SK-N-SH treated with all-trans-retinoic acid at 6 μM for 48 hours (cell line): ENCODE results near the gene UHRF1.

ENCODE experiments used
- ARNTL ChIP-seq: fragments of 450-650 bp; formaldehyde crosslinking; IDR thresholded peaks from 2 replicates; pipeline ENCODE4 v1.5.0; 2020; ENCODE audit warnings: low read depth, mild to moderate bottlenecking, moderate library complexity, borderline replicate concordance
- BACH2 ChIP-seq: fragments of 250-450 bp; sonication (Bioruptor Pico); IDR thresholded peaks from 2 replicates; pipeline ENCODE4 v1.9.0; 2021; ENCODE audit warnings: mild to moderate bottlenecking, borderline replicate concordance
- CREB5 ChIP-seq: fragments of 250-450 bp; sonication (Bioruptor Pico); IDR thresholded peaks from 2 replicates; pipeline ENCODE4 v1.5.1; 2020; ENCODE audit warnings: low read depth, mild to moderate bottlenecking, moderate library complexity
- CSRNP3 ChIP-seq: fragments of 250-450 bp; sonication (Bioruptor Pico); IDR thresholded peaks from 2 replicates; pipeline ENCODE4 v1.5.1; 2021; ENCODE audit warnings: mild to moderate bottlenecking, moderate library complexity
- GLIS3 ChIP-seq: fragments of 250-450 bp; sonication (Bioruptor Pico); IDR thresholded peaks from 2 replicates; pipeline ENCODE4 v1.5.0; 2020; ENCODE audit warnings: mild to moderate bottlenecking, moderate library complexity
- PATZ1 ChIP-seq: fragments of 250-450 bp; sonication (Bioruptor Pico); IDR thresholded peaks from 2 replicates; pipeline ENCODE4 v1.8.0; 2020; ENCODE audit warnings: mild to moderate bottlenecking, moderate library complexity, borderline replicate concordance
- POU6F1 ChIP-seq: fragments of 250-450 bp; sonication (Bioruptor Pico); IDR thresholded peaks from 2 replicates; pipeline ENCODE4 v1.8.0; 2021; ENCODE audit warnings: low read depth, mild to moderate bottlenecking, moderate library complexity, borderline replicate concordance
- PPARA ChIP-seq: fragments of 250-450 bp; sonication (Bioruptor Pico); IDR thresholded peaks from 2 replicates; pipeline ENCODE4 v1.5.0; 2020; ENCODE audit warnings: mild to moderate bottlenecking, borderline replicate concordance
- RARB ChIP-seq: fragments of 250-450 bp; sonication (Bioruptor Pico); IDR thresholded peaks from 2 replicates; pipeline ENCODE4 v1.8.0; 2021; ENCODE audit warnings: mild to moderate bottlenecking, moderate library complexity
- SNAI2 ChIP-seq: fragments of 250-450 bp; sonication (Bioruptor Pico); IDR thresholded peaks from 2 replicates; pipeline ENCODE4 v1.5.0; 2020; ENCODE audit warnings: mild to moderate bottlenecking, moderate library complexity
- ZFP3 ChIP-seq: fragments of 250-450 bp; sonication (Bioruptor Pico); IDR thresholded peaks from 2 replicates; pipeline ENCODE4 v1.5.0; 2020; ENCODE audit warnings: mild to moderate bottlenecking, moderate library complexity
- ZFP30 ChIP-seq: fragments of 450-650 bp; formaldehyde crosslinking; IDR thresholded peaks from 2 replicates; pipeline ENCODE4 v1.5.0; 2022; ENCODE audit warnings: mild to moderate bottlenecking, moderate library complexity
- ZNF70 ChIP-seq: fragments of 450-650 bp; formaldehyde crosslinking; IDR thresholded peaks from 2 replicates; pipeline ENCODE4 v1.5.0; 2020; ENCODE audit warnings: mild to moderate bottlenecking, moderate library complexity
- ZNF8 ChIP-seq: fragments of 450-650 bp; formaldehyde crosslinking; IDR thresholded peaks from 2 replicates; pipeline ENCODE4 v1.5.0; 2020; ENCODE audit warnings: mild to moderate bottlenecking, moderate library complexity

GRCh38 chr19:4997297-4997696, 88.0 kb downstream of the UHRF1 start:
- no peak for TF ChIP-seq PATZ1 (CRISPR knock-in tag)
- TF ChIP-seq BACH2 (CRISPR knock-in tag) = no peak
- no peak for TF ChIP-seq RARB (CRISPR knock-in tag)
- TF ChIP-seq ZNF8 (CRISPR knock-in tag) = no peak
- TF ChIP-seq ZNF70 (CRISPR knock-in tag) = no peak
- no peak for TF ChIP-seq CREB5 (CRISPR knock-in tag)
- TF ChIP-seq POU6F1 (CRISPR knock-in tag) = no peak
- no peak for TF ChIP-seq ARNTL (CRISPR knock-in tag)
- TF ChIP-seq GLIS3 (CRISPR knock-in tag) = no peak
- TF ChIP-seq SNAI2 (CRISPR knock-in tag) = no peak
- TF ChIP-seq ZFP30 (CRISPR knock-in tag) = no peak
- TF ChIP-seq CSRNP3 (CRISPR knock-in tag) = no peak
- TF ChIP-seq PPARA (CRISPR knock-in tag) = no peak
- no peak for TF ChIP-seq ZFP3 (CRISPR knock-in tag)
